HG03469 (cell line): ENCODE data around the gene EXOSC2.

Source experiments
- ATAC-seq: cut with Tn5 transposase; IDR thresholded peaks from one replicate; pipeline ENCODE4 v1.9.1; 2021; ENCODE audit warnings: mild to moderate bottlenecking, moderate library complexity, moderate number of reproducible peaks; ENCODE audit not compliant: unreplicated experiment

The EXOSC2 gene, protein sequence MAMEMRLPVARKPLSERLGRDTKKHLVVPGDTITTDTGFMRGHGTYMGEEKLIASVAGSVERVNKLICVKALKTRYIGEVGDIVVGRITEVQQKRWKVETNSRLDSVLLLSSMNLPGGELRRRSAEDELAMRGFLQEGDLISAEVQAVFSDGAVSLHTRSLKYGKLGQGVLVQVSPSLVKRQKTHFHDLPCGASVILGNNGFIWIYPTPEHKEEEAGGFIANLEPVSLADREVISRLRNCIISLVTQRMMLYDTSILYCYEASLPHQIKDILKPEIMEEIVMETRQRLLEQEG

GRCh38 chr9:130693426-130694191, at the start of gene EXOSC2:
EXOSC2 (plus strand) TSS chr9:130693780; CDS start chr9:130693792, 12 bp downstream.
- peak; percentile 74 for ATAC-seq

DNA sequence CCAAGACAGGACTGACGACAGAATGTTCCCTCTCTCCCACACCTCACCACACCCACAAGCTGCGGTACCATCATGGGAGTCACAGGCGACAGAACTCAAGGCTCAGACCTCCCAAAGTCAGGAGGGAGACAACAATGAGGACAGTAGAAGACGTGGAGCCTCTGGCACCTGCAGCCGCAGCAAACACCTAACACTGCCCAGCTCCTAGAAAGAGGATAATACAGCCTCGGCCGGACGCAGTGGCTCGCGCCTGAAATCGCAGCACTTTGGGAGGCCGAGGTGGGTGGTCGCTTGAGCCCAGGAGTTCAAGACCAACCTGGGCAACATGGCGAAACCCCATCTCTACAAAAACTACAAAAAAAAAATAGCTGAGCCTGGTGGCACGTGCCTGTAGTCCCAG, 42.4 kb upstream of the EXOSC2 start:
- ATAC-seq, result no peak

- ATAC-seq, result no peak
Observed at GRCh38 chr9:130651752-130652151, 41.8 kb upstream of the EXOSC2 start.

DNA sequence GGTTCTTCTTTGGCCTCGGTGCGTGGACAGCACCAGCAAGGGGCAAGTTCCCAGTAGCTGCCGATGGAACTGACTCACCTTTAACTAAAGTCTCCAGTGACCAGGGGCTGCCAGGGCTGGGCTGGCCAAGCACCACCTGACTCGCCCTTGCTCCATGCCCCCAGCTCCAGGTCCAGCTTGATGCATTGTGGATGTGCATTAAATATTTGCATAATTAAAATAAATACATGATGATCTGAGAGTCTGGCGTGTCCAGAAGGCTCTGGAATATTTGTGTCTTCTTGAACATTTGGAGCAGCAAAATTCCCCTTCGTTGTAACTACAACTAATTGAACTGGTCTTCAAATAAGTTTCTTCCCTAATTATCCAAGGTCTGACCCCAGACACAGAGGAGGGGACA, 38.7 kb upstream of the EXOSC2 start:
- ATAC-seq, result no peak

DNA sequence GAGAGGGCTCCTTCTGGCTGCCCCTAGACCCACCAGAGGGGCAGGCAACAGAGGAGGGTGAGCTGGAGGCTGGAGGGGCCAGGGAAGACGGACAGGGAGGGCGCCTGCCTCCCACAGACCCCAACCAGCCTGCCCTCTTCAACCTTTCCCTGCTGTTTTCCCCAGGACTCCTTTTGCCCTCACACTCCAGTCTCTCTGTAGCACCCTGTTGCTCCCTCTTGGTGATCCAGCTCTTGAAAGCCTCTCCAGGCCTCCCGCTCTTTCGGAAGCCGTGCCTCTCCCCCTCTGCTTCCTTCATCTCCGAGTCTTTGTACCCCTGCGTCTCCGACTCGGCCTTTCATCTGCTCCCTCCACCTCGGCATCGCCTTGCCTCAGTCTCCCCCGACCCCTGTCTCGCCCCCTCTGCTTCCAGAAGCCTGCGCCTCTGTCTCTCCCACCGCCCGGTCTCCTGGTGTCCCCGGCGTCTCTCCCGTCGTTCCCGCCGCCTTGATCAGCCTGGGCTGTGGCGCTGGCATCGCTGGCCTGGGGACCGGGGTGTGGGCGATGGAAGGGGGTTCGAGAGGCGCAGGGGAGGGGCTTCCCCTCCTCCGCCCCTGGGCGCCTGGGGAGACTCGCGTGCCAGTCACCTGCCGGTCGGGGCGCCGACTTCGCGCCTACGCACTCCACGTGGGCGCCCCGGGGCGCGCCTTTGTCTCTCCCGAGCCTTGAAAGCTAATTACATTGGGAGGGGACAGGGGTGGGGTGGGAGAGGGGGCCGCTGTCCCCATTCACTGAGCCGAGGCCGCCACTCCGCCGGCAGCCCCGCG, 34.5 kb upstream of the EXOSC2 start:
- ATAC-seq, result no peak

DNA sequence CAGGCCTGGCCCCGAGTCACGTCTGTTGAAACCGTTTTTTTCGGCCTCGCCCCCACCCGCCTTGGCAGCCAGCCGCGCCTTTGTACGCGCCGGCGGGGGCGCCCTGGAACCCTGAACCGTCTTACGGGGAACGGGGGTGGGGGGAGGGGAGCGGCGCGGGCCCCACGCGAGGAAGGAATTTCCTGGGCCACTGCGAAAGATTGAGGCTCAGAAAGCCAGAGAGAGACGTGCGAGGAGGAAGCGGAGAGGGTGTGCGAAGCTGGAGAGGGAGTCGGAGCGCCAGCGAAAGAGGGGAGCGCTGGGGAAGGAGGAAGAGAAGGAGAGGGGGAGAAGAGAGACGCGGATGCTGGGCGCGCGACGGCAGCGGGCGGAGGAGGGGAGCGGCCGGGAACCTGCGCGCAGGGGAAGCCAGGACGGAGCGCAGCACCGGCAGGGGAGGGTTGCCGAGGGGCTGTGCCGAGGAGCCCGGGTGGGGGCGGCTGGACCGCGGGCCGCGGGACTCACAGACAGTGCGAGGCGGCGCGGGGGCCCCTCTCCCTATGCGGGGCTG, 33.8 kb upstream of the EXOSC2 start:
- ATAC-seq, result no peak

- no peak for ATAC-seq
Observed at GRCh38 chr9:130660326-130660682, 33.3 kb upstream of the EXOSC2 start.

GRCh38 chr9:130660683-130661450, 32.7 kb upstream of the EXOSC2 start:
- ATAC-seq, result no peak

DNA sequence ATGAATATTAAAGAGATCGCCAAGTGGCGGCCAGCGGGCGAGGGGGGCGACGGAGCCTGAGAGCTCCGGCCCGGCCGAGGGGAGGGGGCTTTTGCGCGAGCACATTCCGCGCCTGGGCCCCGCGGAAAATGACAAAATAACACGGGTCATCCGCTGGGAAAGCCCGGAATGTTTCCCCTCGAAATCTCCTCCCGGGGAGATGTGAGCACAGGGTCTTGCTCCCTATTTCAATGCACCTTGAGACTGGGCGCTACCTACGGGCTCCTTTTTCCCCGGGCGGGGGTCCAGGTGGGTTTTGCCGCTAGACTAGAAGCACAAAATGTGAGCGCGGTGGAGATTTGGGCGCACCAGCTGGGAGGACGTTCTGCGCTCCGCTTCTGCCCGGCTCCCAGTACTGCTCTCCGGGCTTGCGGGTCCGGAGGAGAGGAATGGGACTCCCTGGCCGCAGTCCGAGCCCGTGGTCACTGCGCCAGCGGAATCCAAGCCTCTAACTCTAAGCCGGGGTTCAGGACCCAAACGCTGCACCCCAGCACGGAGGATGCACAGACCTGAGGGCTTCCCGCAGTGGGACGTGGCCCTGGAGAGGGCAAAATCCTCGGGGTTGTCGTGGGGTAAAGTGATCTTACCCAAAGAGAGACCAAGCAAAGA, 32.0 kb upstream of the EXOSC2 start:
- no peak for ATAC-seq

DNA sequence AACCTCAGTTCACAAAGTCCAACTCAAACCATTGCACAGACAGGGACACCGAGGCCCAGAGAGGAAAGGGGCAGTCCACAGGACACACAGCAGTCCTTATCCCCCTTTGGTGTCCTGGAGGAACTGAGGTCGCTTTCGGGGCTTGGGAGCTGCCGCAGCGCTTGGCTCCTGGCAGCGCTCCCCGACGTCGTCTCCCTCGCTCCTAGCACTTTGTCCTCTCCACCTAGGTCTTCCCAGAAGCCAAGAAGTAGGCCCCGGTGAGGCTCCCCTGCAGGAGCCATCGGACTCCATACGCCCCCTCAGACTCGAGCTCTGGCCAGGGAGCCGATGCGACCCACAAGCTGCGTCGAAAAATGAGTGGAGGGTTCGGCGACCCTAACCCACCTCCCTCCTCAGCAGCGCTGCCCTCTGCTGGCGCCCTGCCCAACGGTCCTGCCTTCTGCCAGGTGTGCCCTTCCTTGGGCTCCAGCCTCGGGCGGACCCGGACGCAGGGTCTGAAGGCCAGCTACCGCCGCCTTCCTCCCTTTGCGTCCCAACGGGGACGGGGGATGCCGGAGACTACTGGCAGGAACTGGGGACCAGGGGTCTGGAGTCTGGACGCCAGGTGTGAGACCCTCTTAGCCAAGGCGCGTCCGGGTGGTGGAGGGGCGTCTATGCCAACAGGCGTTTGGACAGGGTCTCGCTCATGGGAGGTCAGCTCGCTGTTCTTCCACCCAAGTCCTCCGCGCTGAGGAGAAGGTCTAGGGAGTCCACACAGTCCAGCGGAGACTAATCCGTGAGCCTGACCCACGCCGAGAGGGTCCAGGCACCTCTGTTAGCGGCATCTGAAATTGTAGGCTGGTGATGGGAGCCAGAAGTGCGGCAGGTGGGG, 31.2 kb upstream of the EXOSC2 start:
- no peak for ATAC-seq

GRCh38 chr9:130662970-130663257, 30.7 kb upstream of the EXOSC2 start:
- ATAC-seq, result no peak

- ATAC-seq, result no peak
Observed at GRCh38 chr9:130663258-130663976, 30.2 kb upstream of the EXOSC2 start.

DNA sequence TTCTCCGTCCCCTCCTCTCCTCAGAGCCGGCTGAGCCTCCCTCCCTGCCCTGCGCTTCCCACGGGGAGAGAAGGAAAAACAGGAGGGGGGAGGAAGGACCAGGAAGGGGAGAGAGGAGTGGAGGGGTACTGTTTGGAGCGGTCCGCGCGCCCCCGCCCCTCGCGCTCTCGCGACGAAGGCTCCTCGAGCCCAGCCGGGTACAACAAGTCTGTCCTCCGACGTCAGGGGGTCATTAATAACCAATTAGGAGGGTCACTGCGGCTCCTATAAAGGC, 29.7 kb upstream of the EXOSC2 start:
- no peak for ATAC-seq

DNA sequence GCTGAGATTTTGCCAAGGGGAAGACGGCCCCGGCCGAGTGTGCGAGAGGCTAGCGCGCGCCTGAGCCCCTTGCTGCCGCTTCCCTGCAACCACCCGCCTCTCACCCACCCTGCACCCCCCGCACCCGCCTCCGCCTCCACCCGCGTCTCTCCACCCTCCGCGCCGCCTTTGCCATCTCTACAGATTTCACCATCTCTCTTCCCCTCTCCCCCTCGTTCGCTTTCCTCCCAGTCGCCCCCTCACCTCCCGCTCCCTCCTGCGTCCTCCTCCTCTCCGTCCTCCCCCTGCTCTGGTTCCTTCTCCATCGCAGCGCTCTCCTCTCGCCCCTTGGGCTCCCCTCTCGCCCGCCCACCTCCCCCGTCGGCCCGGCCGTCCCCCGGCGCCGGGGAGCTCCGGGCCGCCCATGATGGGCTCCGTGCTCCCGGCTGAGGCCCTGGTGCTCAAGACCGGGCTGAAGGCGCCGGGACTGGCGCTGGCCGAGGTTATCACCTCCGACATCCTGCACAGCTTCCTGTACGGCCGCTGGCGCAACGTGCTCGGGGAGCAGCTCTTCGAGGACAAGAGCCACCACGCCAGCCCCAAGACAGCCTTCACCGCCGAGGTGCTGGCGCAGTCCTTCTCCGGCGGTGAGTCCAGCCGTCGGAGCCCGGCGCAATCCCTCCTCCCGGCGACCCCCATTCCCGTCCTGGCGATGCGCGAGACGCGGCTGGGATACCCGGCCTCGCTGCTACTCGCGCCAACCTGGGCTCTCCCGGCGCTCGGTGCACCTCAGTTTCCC, 29.1 kb upstream of the EXOSC2 start, which contains the start of gene PRDM12:
TSS of gene PRDM12 (plus strand) at position 344 of the 778 bp plus-strand sequence. CDS start at position 404, 60 bp downstream.
- ATAC-seq, result no peak

- no peak for ATAC-seq
Observed at GRCh38 chr9:130665029-130665430, 28.6 kb upstream of the EXOSC2 start.

DNA sequence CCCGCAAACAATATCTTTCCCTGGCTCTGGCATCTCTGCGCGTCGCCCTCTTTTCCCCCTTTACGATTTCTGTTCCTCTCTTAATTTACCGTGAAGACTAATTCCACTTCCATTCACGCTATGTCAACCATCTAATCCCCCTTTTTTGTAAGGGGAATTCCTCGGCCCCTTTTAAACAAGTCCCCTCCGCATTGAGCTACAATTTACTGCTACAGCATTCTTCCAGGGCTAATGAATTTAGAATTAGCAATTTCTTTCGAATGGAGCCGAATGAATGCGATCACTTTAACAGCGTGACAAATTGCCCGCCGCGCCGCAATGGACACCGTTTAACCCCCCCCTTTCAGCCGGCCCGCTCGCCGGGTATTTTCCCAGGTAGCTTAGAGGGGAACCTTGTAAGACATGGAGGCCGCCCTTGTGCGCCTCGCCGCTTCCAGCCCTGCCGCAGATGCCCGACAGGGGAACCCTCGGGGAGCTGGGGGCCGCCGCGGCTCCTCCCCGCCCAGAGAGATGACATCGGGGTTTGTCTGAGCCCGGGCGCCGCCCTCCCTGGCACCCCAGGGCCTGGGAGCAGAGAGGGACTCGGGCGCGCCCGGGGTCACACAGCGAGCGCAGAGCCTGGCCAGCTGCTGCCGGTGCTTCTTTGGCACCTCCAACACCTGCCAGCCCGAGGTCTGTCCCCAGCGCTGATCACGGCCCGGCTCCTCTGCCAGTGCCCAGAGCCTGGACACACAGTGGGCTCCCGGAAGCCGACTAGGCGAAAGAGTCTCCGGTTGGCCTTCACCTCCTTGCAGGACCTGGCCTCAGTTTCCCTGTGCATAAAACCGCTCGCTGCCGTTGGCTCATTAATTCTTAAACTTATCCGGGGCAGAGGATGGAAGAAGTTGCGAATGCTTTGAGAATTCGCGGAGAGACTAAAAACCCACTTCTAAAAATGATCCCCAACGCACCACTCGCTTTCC, 27.9 kb upstream of the EXOSC2 start:
- no peak for ATAC-seq
